ENCODE measurements around the gene SLC38A10. TPM values are rescaled to one million over a fixed set of nuclear protein-coding genes. Genes with fewer than 3 reads are reported as not detected.

The SLC38A10 gene
- total and polyA plus RNA-seq, 2 of the 4 experiments (the other 2 are of a cell fraction): 12.7 to 46.7 TPM

DNA sequence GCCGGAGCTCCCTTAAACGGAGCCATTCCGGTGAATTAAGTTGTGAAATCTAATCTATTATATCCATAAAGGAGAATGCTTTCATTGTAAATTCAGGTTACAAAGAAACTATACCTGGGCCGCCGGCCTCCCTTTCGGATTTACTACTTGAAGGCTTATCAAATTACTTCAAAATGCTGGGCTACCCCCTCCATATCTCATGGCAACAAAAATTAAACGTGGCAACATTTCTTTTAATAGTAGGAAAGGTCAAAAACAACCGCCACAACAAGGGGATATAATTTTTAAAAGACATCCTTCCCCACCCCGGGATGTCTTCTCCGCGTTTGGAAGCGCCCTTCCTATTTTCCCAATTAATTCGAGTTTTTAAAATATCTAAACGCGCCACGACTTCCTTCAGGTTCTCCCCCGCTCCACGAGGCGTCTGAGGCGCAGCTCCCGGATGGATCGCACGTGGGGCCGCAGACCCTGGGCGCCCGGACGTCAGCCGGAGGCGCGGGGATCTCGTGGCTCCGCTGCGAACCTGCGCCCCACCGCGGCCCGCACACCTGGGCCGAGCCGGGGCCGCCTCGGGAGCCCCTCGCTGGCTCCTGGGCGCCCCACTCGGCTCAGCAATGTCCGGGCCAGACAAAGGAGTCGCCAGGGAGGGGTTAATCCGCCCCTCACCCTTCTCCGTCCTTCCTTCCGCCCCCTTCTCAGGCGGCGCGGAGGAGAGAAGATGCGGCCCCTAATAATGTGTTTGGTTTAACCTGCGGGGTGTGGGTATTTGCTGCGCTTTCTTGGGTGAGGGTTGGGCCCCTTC, 47.4 kb upstream of the SLC38A10 start:
- TF ChIP-seq MXI1 (IDR thresholded peaks at IDR 0.05; ENCODE audit: borderline replicate concordance, low read depth, low read length): peak; percentile 70; the same call in 1 of the 2 replicates
- TF ChIP-seq BHLHE40 (IDR thresholded peaks at IDR 0.05; ENCODE audit: low read depth, low read length): peak; percentile 53; the same call in 1 of the 2 replicates
- TF ChIP-seq SMC3 (IDR thresholded peaks at IDR 0.05; ENCODE audit: low read depth, low read length): no peak
- TF ChIP-seq, protein P1, sequence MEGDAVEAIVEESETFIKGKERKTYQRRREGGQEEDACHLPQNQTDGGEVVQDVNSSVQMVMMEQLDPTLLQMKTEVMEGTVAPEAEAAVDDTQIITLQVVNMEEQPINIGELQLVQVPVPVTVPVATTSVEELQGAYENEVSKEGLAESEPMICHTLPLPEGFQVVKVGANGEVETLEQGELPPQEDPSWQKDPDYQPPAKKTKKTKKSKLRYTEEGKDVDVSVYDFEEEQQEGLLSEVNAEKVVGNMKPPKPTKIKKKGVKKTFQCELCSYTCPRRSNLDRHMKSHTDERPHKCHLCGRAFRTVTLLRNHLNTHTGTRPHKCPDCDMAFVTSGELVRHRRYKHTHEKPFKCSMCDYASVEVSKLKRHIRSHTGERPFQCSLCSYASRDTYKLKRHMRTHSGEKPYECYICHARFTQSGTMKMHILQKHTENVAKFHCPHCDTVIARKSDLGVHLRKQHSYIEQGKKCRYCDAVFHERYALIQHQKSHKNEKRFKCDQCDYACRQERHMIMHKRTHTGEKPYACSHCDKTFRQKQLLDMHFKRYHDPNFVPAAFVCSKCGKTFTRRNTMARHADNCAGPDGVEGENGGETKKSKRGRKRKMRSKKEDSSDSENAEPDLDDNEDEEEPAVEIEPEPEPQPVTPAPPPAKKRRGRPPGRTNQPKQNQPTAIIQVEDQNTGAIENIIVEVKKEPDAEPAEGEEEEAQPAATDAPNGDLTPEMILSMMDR (conservative IDR thresholded peaks at IDR 0.05; ENCODE audit: low read depth, low read length): no peak
- no peak for DNase-seq

More for the DNA sequence above, 47.4 kb upstream of the SLC38A10 start:
- in situ Hi-C loops (cut with MboI; ENCODE audit: low sequenced_read_pairs) (no loop called here), dilution Hi-C loops (cut with HindIII; ENCODE audit: low sequenced_read_pairs, unreplicated experiment) (no loop called here), intact Hi-C loops (cut with micrococcal nuclease) (no loop called here)
- Histone ChIP-seq H2AFZ (replicated peaks; ENCODE audit: low read length, poor library complexity) (peak overlapping the region; percentile 69), H3K4me2 (ENCODE audit: low read depth, low read length) (peak overlapping the region; percentile 73), H3K14ac (replicated peaks; ENCODE audit: low read depth, low read length) (peak overlapping the region; percentile 99), H3K27ac (ENCODE audit: insufficient read depth, low read length) (peak overlapping the region; percentile 100), H4K5ac (ENCODE audit: low read depth, low read length) (peak overlapping the region; percentile 3), H2BK5ac (ENCODE audit: low read depth, low read length, poor library complexity, severe bottlenecking) (peak overlapping the region; percentile 96), H3K4me3 (ENCODE audit: insufficient read depth, low read depth, low read length) (peak overlapping the region; percentile 98), H2BK15ac (ENCODE audit: low read depth, low read length) (no peak overlapping the region), H2BK120ac (ENCODE audit: low read depth, low read length) (peak overlapping the region; percentile 45), H3K18ac (ENCODE audit: low read depth, low read length) (peak overlapping the region; percentile 22; the same call in 1 of the 2 replicates), H4K8ac (ENCODE audit: low read depth in 2 of 2, low read length in 2 of 2) (peak overlapping the region; percentile 47 to 76), H2BK20ac (ENCODE audit: low read depth, low read length) (no peak overlapping the region), H3K4me1 (ENCODE audit: control insufficient read depth, insufficient read depth, low read length) (peaks cover 21% of the 10 kb centered on the region), H3K36me3 (ENCODE audit: control insufficient read depth, insufficient read depth, low read length) (peaks cover 6% of the 10 kb centered on the region), H3K56ac (ENCODE audit: extremely low read depth, insufficient read depth, low read length) (peak overlapping the region; percentile 85), H3K27me3 (ENCODE audit: control insufficient read depth, insufficient read depth, low read length) (no peaks in the 10 kb centered on the region), H3K9ac (ENCODE audit: low read depth, low read length) (peak overlapping the region; percentile 100), H3K4ac (ENCODE audit: low read depth, low read length) (peak overlapping the region; percentile 99), H3K9me3 (ENCODE audit: control insufficient read depth, insufficient read depth, low read length) (no peaks in the 10 kb centered on the region), H4K91ac (ENCODE audit: insufficient read depth, low read depth, low read length) (peak overlapping the region; percentile 65), H2AK9ac (replicated peaks; ENCODE audit: low read depth, low read length, poor library complexity) (peak overlapping the region; percentile 97), H4K20me1 (ENCODE audit: insufficient read depth, low read length) (peaks cover 48% of the 10 kb centered on the region), H3K79me1 (ENCODE audit: low read depth in 1 of 2, low read length in 2 of 2) (peaks cover 3 to 33% of the 10 kb centered on the region in 2 experiments; a peak in 3 of 4 replicates), H3K23ac (ENCODE audit: low read depth, low read length) (peak overlapping the region; percentile 99), H2AK5ac (ENCODE audit: low read depth, low read length) (peak overlapping the region; percentile 90), H3K9me1 (ENCODE audit: insufficient read depth, low read length) (0 out of 2 replicates have a peak, but pooled peaks cover 5% of the 10 kb centered on the region)
- POLR2A ChIA-PET (ENCODE audit: unreplicated experiment): no interaction called here
- no TSS peak for BruUV-seq (replicated peaks)
- CTCF ChIA-PET: no interaction called here
- ATAC-seq (ENCODE audit: low read depth): no peak
- 5% methylated on average over 11 of the region's 55 CpGs; no CpG with 5 or more reads in 1 of the 2 experiments for WGBS, 2 experiments (ENCODE audit: extremely low coverage in 2 of 2, insufficient read length in 1 of 2)

Data from IMR-90 (cell line).